ENCODE data around the gene KCNIP4. TPM values are rescaled to one million over a fixed set of nuclear protein-coding genes. Genes with fewer than 3 reads are reported as not detected.

KCNIP4 gene
- total RNA-seq, 1 donor from 2014 or later = not detected

GRCh38 chr4:21954916-21955315 is 6.3 kb upstream of the KCNIP4 start:
- intact Hi-C loops (cut with micrococcal nuclease) = no loop called here
- Mint-ChIP-seq H3K27ac (no peak overlapping the region), H3K4me3 (no peak overlapping the region), H3K4me1 (ENCODE audit: low read depth) (no peaks in the 10 kb centered on the region), H3K36me3 (ENCODE audit: low read depth) (no peaks in the 10 kb centered on the region), H3K9me3 (no peaks in the 10 kb centered on the region), H3K27me3 (ENCODE audit: insufficient read depth) (no peaks in the 10 kb centered on the region)
- no peak for DNase-seq (ENCODE audit: low spot score)

- Mint-ChIP-seq H3K9me3 (no peaks in the 10 kb centered on the region), H3K4me3 (no peak overlapping the region), H3K36me3 (ENCODE audit: low read depth) (no peaks in the 10 kb centered on the region), H3K4me1 (ENCODE audit: low read depth) (no peaks in the 10 kb centered on the region), H3K27ac (no peak overlapping the region), H3K27me3 (ENCODE audit: insufficient read depth) (peaks cover 6% of the 10 kb centered on the region)
- DNase-seq (ENCODE audit: low spot score) = no peak
- intact Hi-C loops (cut with micrococcal nuclease) = no loop called here
Measured at GRCh38 chr4:21953653-21954052, 5.1 kb upstream of the KCNIP4 start.

- DNase-seq (ENCODE audit: low spot score) = no peak
- intact Hi-C loops (cut with micrococcal nuclease) = no loop called here
Measured at GRCh38 chr4:21952549-21952948, 4.0 kb upstream of the KCNIP4 start.

GRCh38 chr4:21949073-21949457 is 493 bp upstream of the KCNIP4 start:
- no peak overlapping the region for H3K4me3 Mint-ChIP-seq
- peaks cover 18% of the 10 kb centered on the region for H3K27me3 Mint-ChIP-seq (ENCODE audit: insufficient read depth)
- no peaks in the 10 kb centered on the region for H3K4me1 Mint-ChIP-seq (ENCODE audit: low read depth)
- H3K9me3 Mint-ChIP-seq = no peaks in the 10 kb centered on the region
- intact Hi-C loops (cut with micrococcal nuclease) = no loop called here
- DNase-seq (ENCODE audit: low spot score) = no peak
- H3K36me3 Mint-ChIP-seq (ENCODE audit: low read depth) = no peaks in the 10 kb centered on the region
- no peak overlapping the region for H3K27ac Mint-ChIP-seq

More at GRCh38 chr4:21952549-21952948, 4.0 kb upstream of the KCNIP4 start:
- Mint-ChIP-seq H3K36me3 (ENCODE audit: low read depth) (no peaks in the 10 kb centered on the region), H3K4me1 (ENCODE audit: low read depth) (no peaks in the 10 kb centered on the region), H3K9me3 (no peaks in the 10 kb centered on the region), H3K27ac (no peak overlapping the region), H3K27me3 (ENCODE audit: insufficient read depth) (peaks cover 14% of the 10 kb centered on the region), H3K4me3 (no peak overlapping the region)

GRCh38 chr4:21947791-21948346 is 703 bp downstream of the KCNIP4 start:
- Mint-ChIP-seq H3K4me1 (ENCODE audit: low read depth) (no peaks in the 10 kb centered on the region), H3K4me3 (no peak overlapping the region), H3K27ac (no peak overlapping the region), H3K36me3 (ENCODE audit: low read depth) (no peaks in the 10 kb centered on the region), H3K27me3 (ENCODE audit: insufficient read depth) (peaks cover 18% of the 10 kb centered on the region), H3K9me3 (no peaks in the 10 kb centered on the region)
- intact Hi-C loops (cut with micrococcal nuclease) = no loop called here
- DNase-seq (ENCODE audit: low spot score) = no peak

- Mint-ChIP-seq H3K27me3 (ENCODE audit: insufficient read depth) (peaks cover 18% of the 10 kb centered on the region), H3K4me1 (ENCODE audit: low read depth) (no peaks in the 10 kb centered on the region), H3K4me3 (no peak overlapping the region), H3K27ac (no peak overlapping the region), H3K36me3 (ENCODE audit: low read depth) (no peaks in the 10 kb centered on the region), H3K9me3 (no peaks in the 10 kb centered on the region)
- DNase-seq (ENCODE audit: low spot score) = no peak
- intact Hi-C loops (cut with micrococcal nuclease) = no loop called here
Measured at GRCh38 chr4:21946858-21947257, 1.7 kb downstream of the KCNIP4 start.

GRCh38 chr4:21921526-21922180 is 26.9 kb downstream of the KCNIP4 start:
- no peaks in the 10 kb centered on the region for H3K27me3 Mint-ChIP-seq (ENCODE audit: insufficient read depth)
- DNase-seq (ENCODE audit: low spot score) = no peak
- H3K36me3 Mint-ChIP-seq (ENCODE audit: low read depth) = no peaks in the 10 kb centered on the region
- no peaks in the 10 kb centered on the region for H3K4me1 Mint-ChIP-seq (ENCODE audit: low read depth)
- no peak overlapping the region for H3K4me3 Mint-ChIP-seq
- intact Hi-C loops (cut with micrococcal nuclease) = no loop called here
- no peaks in the 10 kb centered on the region for H3K9me3 Mint-ChIP-seq
- H3K27ac Mint-ChIP-seq = no peak overlapping the region

GRCh38 chr4:21915761-21916160 is 32.8 kb downstream of the KCNIP4 start:
- no peaks in the 10 kb centered on the region for H3K4me1 Mint-ChIP-seq (ENCODE audit: low read depth)
- H3K27ac Mint-ChIP-seq = no peak overlapping the region
- no peak for DNase-seq (ENCODE audit: low spot score)
- H3K36me3 Mint-ChIP-seq (ENCODE audit: low read depth) = no peaks in the 10 kb centered on the region
- no peaks in the 10 kb centered on the region for H3K9me3 Mint-ChIP-seq
- intact Hi-C loops (cut with micrococcal nuclease) = no loop called here
- H3K4me3 Mint-ChIP-seq = no peak overlapping the region
- no peaks in the 10 kb centered on the region for H3K27me3 Mint-ChIP-seq (ENCODE audit: insufficient read depth)

GRCh38 chr4:21901831-21902230 is 46.7 kb downstream of the KCNIP4 start:
- Mint-ChIP-seq H3K9me3 (peaks cover 8% of the 10 kb centered on the region), H3K36me3 (ENCODE audit: low read depth) (no peaks in the 10 kb centered on the region), H3K27ac (no peak overlapping the region), H3K4me1 (ENCODE audit: low read depth) (no peaks in the 10 kb centered on the region), H3K27me3 (ENCODE audit: insufficient read depth) (no peaks in the 10 kb centered on the region), H3K4me3 (no peak overlapping the region)
- no peak for DNase-seq (ENCODE audit: low spot score)
- intact Hi-C loops (cut with micrococcal nuclease) = no loop called here

- no peaks in the 10 kb centered on the region for H3K36me3 Mint-ChIP-seq (ENCODE audit: low read depth)
- peaks cover 8% of the 10 kb centered on the region for H3K9me3 Mint-ChIP-seq
- no peak for DNase-seq (ENCODE audit: low spot score)
- intact Hi-C loops (cut with micrococcal nuclease) = no loop called here
- no peak overlapping the region for H3K4me3 Mint-ChIP-seq
- H3K27ac Mint-ChIP-seq = no peak overlapping the region
- no peaks in the 10 kb centered on the region for H3K27me3 Mint-ChIP-seq (ENCODE audit: insufficient read depth)
- H3K4me1 Mint-ChIP-seq (ENCODE audit: low read depth) = no peaks in the 10 kb centered on the region
Measured at GRCh38 chr4:21901281-21901680, 47.3 kb downstream of the KCNIP4 start.

- no peaks in the 10 kb centered on the region for H3K36me3 Mint-ChIP-seq (ENCODE audit: low read depth)
- H3K27me3 Mint-ChIP-seq (ENCODE audit: insufficient read depth) = no peaks in the 10 kb centered on the region
- no peak overlapping the region for H3K4me3 Mint-ChIP-seq
Measured at GRCh38 chr4:21900211-21900610, 48.4 kb downstream of the KCNIP4 start.

GRCh38 chr4:21898101-21898500 is 50.5 kb downstream of the KCNIP4 start:
- H3K4me3 Mint-ChIP-seq = no peak overlapping the region
- no peaks in the 10 kb centered on the region for H3K27me3 Mint-ChIP-seq (ENCODE audit: insufficient read depth)
- intact Hi-C loops (cut with micrococcal nuclease) = no loop called here
- no peak for DNase-seq (ENCODE audit: low spot score)
- H3K36me3 Mint-ChIP-seq (ENCODE audit: low read depth) = no peaks in the 10 kb centered on the region
- H3K4me1 Mint-ChIP-seq (ENCODE audit: low read depth) = no peaks in the 10 kb centered on the region
- peaks cover 8% of the 10 kb centered on the region for H3K9me3 Mint-ChIP-seq
- no peak overlapping the region for H3K27ac Mint-ChIP-seq

More at GRCh38 chr4:21900211-21900610, 48.4 kb downstream of the KCNIP4 start:
- intact Hi-C loops (cut with micrococcal nuclease) = no loop called here
- Mint-ChIP-seq H3K9me3 (peaks cover 8% of the 10 kb centered on the region), H3K27ac (no peak overlapping the region), H3K4me1 (ENCODE audit: low read depth) (no peaks in the 10 kb centered on the region)
- no peak for DNase-seq (ENCODE audit: low spot score)

GRCh38 chr4:21896767-21897166 is 51.8 kb downstream of the KCNIP4 start:
- Mint-ChIP-seq H3K9me3 (peaks cover 8% of the 10 kb centered on the region), H3K4me1 (ENCODE audit: low read depth) (no peaks in the 10 kb centered on the region), H3K4me3 (no peak overlapping the region), H3K36me3 (ENCODE audit: low read depth) (no peaks in the 10 kb centered on the region), H3K27ac (no peak overlapping the region), H3K27me3 (ENCODE audit: insufficient read depth) (no peaks in the 10 kb centered on the region)
- no peak for DNase-seq (ENCODE audit: low spot score)
- intact Hi-C loops (cut with micrococcal nuclease) = no loop called here

- DNase-seq (ENCODE audit: low spot score) = no peak
- no peak overlapping the region for H3K27ac Mint-ChIP-seq
- peaks cover 8% of the 10 kb centered on the region for H3K9me3 Mint-ChIP-seq
- H3K27me3 Mint-ChIP-seq (ENCODE audit: insufficient read depth) = no peaks in the 10 kb centered on the region
- H3K4me3 Mint-ChIP-seq = no peak overlapping the region
- intact Hi-C loops (cut with micrococcal nuclease) = no loop called here
- H3K4me1 Mint-ChIP-seq (ENCODE audit: low read depth) = no peaks in the 10 kb centered on the region
- no peaks in the 10 kb centered on the region for H3K36me3 Mint-ChIP-seq (ENCODE audit: low read depth)
Measured at GRCh38 chr4:21893136-21893535, 55.4 kb downstream of the KCNIP4 start.
